Left renal cortex interstitium (tissue), 4 donors: ENCODE measurements around the gene ITIH5. TPM values are rescaled to one million over a fixed set of nuclear protein-coding genes. Genes with fewer than 3 reads are reported as not detected.

Experiments
- DNase-seq, 4 donors: peaks; one replicate each; pipeline ENCODE4 v3.0.0-alpha.2; 2013; ENCODE audit warnings: low read depth in 4 of 4, low spot score in 2 of 4, missing footprints in 1 of 4
- polyA plus RNA-seq, 4 donors: library from polyadenylated mRNA; unstranded; fragments of 120-200 nt; gene quantifications; one replicate each; pipeline ENCODE4 v1.2.1, GENCODE V29; 2013; ENCODE audit not compliant: insufficient read length in 4 of 4

Gene ITIH5
- polyA plus RNA-seq, 4 donors: 19.7 to 24.6 (median 22.5) TPM

DNA sequence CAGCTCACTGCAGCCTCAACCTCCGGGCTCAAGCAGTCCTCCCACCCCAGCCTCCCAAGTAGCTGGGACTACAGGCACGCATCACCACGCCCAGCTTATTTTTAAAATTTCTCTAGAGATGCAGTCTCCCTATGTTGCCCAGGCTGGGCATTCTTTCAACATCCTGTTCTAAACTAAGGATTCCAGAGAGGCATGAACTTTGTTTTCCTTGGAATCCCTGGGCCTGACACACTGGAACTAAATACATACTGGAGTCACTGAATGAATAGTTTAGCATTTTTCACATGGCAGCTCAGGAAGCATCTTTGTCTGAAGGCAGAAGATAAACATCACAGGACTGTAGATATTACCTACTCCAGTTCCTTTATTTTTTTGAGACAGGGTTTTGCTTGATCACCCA is 108.7 kb downstream of the ITIH5 start:
- no peak for DNase-seq

- DNase-seq: no peak
These were observed 113.2 kb downstream of the ITIH5 start for GRCh38 chr10:7553531-7553930.

GRCh38 chr10:7551950-7552716 is 114.6 kb downstream of the ITIH5 start:
- DNase-seq: no peak

DNA sequence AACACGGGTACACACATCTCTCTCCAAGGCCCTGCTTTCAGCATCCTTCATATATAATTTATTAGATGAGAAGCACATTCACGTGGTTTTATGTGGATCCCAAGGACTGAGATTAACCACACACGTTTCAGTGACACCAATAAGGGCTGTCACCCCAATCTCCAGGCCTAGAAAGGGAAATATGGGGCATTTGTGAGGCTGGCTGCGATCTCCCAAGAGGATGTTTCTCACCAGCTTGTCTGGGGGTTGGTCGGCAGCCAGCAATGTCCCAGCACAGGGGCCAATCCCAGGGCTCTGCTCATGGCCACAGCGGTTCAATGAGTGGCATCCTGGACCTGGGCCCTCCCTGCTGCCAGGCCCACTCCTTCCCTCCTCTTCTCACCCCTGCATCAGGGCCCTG is 115.5 kb downstream of the ITIH5 start:
- no peak for DNase-seq

GRCh38 chr10:7550013-7550412 is 116.8 kb downstream of the ITIH5 start:
- DNase-seq: no peak

- no peak for DNase-seq
These were observed 118.9 kb downstream of the ITIH5 start for GRCh38 chr10:7547829-7548228.

GRCh38 chr10:7547206-7547605 is 119.6 kb downstream of the ITIH5 start:
- DNase-seq: no peak

DNA sequence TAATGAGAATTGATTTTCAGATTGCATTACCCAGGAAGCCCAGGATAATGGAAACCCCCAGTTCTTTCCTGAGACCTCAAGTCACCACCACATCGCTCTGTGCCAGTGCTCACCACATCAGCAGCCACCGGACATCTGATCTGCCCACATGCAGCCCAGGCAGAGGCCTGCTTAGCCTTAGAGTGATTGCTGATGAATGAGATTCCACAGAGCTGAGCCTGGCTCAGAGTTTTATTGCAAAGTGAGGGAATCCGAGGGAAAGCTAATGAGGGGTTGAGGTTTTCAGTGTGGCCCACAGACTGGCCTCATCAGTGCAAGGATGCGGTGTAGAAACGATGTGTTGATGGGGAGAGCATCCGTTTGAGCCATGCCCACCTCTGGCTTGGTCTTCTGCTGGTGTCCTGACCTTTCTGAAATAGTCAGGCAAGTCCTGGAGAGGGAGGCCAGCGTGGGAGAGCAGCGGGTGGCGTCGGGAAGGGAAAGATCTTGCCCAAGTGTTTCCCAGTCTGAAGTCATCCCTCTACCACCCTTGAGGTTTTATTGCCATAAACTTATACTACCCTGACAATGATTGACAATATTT is 120.3 kb downstream of the ITIH5 start:
- no peak for DNase-seq

DNA sequence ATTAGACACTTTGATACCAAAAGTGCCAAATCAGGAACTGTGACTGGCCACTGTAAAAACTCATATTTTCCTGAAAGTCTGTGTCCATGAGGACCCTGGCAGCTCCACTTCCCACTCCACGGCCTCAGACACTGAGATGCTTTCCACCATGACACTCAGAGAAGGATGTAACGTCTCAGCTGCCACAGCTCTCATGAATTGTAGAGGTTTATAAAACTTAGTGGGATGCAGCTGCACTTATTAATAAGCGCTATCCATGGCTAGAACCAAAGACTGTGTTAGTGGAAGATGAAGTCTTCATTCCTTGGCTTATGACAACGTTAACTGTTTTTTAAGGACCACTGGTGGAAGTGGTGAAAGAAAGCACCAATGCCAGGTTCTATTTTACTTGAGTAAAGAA is 121.0 kb downstream of the ITIH5 start:
- DNase-seq: no peak

DNA sequence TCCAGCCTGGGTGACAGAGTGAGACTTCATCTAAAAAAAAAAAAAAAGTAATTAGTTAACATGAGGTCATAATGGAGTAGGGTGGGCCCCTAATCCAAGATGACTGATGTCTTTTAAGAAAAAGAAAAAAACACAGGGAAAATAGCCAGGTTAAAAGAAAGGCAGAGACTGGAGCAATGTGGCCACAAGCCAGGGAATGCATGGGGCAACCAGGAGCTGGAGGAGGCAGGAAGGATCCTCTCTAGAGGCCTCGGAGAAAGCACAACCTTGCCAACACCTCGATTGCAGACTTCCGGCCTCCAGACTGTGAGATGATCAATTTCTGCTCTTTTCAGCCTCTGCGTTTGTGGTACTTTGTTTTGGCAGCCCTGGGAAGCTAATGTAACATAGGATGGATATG is 121.5 kb downstream of the ITIH5 start:
- no peak for DNase-seq

- DNase-seq: no peak
These were observed 122.6 kb downstream of the ITIH5 start for GRCh38 chr10:7544203-7544602.

- DNase-seq: no peak
These were observed 124.4 kb downstream of the ITIH5 start for GRCh38 chr10:7542189-7542914.

DNA sequence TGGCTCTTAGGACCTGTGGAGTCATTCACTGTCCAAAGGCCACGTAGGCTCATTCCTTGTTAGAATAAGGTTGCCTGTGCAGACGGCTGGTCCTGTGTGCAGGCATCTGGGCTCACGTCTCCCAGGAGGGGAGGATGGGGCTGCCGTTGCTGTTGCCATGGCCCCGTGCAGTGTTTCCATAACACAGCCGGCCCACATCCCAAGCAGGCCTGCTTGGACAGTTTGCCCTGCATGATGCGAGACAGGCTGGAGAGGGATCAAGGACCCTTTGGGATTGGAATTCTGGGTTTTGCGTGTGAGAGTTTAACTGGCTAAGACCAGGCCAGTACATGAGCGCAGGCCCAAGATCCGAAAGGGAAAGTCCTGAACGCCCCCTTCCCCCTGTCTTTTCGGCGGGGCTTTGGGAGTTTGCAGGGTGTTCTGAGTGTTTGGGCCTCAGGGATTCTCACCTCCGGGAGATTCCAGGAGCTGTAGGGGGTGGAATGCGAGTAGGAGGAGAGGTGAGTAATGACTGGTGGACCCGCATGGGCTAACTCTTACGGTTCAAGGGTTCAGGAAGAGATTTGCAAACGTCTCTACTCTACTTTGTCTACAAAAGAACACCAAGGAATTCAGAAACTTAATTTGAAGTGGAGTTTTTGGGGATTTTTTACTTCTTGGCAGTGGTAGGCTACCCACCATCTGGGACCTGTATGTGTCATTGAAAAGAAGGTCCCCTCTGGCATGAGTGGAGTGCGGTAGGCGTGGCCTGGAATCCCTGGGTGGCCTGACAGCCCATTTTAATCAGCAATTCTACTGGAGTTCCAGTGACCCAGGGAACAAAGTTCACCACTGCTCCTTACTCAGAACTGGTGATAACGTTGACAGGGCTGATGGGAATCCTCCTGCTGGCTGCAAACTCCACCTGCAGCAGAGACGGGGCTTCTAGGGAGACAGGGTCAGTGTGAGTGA is 125.4 kb downstream of the ITIH5 start:
- DNase-seq: no peak

GRCh38 chr10:7538970-7539654 is 127.7 kb downstream of the ITIH5 start:
- DNase-seq: no peak

DNA sequence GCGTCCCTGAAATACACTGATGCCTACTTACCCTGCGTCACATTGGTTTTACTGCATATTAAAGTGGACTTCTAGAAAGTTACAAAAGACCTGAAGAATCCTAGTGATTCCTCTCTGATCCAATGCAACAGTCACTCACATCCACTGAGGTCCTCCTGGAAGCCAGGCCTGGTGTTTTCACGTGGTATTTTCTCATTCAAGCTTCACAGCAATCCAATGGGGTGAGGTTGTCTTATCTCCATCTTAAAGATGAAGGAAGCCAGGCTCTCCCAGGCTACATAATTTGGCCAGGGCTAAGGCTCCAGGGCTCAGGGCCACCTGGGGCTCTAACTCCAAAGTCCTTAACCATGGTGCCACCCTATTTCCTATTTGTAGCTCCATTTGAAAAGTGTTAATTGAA is 129.6 kb downstream of the ITIH5 start:
- no peak for DNase-seq

DNA sequence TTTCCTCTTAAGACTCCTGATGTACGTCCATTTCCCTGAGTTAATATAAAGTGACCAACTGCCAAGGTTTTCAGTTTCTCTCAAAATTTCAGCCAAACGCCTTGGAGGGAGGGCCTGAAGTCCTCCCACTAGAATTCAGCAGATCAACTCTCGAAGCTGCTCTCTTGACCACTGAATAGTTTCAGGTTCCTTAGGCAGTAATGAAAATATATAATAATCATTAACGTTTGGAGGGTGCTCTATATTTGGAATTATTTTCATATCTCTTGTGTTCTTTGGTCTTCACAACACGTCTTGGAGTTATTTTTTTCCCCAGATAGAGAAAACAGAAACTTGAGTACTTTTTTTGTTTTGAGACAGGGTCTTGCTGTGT is 132.3 kb downstream of the ITIH5 start:
- no peak for DNase-seq

GRCh38 chr10:7533657-7534479 is 132.9 kb downstream of the ITIH5 start:
- no peak for DNase-seq

DNA sequence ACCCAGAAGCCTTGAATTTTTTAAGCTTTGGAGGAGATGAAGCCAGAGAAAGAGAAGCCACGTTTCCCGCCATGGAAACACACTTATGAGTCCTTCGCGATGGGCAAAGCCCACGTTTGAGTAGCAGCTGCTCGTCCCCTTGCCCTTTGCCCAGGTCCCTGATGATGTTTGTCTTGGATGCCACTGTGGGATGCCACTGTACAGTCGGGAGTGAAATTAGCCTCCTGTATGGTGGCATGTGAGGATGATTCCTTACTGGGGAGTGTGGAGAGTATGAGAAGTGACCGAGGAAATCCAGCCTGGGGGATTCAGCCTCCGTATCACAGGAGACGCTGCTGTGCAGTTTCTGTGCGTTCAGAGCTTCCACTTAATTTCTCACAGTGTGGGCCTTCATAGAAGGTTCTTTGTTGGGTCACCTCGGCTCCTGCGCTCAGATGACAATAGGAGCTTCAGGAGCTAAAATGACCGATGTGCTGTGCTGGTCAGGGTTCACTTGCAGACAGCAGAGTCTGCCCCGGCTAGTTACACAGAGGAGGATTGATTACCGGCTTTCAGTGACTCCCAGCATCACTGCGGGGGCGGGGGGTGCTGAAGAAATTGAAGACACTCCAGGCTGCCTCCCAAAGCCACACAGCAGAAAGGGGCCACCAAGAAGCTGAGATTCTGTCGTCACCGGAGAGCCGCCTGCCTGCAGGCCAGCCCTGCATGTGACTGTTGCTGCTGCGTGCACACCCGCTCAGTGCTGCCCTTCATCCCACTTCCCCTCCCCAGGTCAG is 133.9 kb downstream of the ITIH5 start:
- DNase-seq: no peak

- no peak for DNase-seq
These were observed 137.1 kb downstream of the ITIH5 start for GRCh38 chr10:7529638-7530037.
